Stimulated activated CD4-positive, alpha-beta T cell treated with anti-CD3 and anti-CD28 coated beads, Interleukin-15, amount 100 ng/mL, for 1 hour (primary cell): ENCODE measurements around the gene KCTD6.

Experiments
- DNase-seq, 2 donors: peaks; one replicate each; pipeline ENCODE4 v3.0.0-alpha.2; 2020; ENCODE audit warnings: low read depth in 1 of 2, low spot score in 1 of 2

The KCTD6 gene

DNA sequence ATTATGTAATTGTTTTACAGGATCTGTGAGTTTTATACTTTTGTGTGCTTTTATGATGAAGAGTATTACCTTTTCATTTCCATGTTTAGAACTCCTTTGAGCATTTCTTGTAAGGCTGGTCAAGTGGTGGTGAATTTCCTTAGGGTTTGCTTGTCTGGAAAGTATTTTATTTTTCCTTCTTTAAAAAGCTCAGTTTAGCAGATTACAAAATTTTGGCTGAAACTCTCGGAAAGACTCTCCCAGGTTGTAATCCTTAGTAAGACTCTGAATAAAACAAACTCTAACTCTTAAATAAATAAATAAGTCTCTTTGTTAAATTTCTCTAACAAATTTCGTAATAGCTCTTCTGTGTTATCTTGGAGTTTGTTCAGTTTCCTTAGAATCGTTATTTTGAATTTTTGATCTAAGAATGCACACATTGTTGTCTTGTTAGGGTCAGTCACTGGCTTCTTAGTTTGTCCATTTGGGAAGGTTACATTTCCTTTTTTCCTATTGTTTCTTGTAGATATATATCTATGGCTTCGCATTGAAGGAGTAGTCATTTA, 59.8 kb downstream of the KCTD6 start:
- no peak for DNase-seq
